ENCODE measurements around the gene RIMS1. TPM values are rescaled to one million over a fixed set of nuclear protein-coding genes. Genes with fewer than 3 reads are reported as not detected.

Gene RIMS1
- total and polyA plus RNA-seq, 9 of the 15 experiments (the other 6 are each of a cell fraction or from before 2014, with no cell fraction given): not detected

DNA sequence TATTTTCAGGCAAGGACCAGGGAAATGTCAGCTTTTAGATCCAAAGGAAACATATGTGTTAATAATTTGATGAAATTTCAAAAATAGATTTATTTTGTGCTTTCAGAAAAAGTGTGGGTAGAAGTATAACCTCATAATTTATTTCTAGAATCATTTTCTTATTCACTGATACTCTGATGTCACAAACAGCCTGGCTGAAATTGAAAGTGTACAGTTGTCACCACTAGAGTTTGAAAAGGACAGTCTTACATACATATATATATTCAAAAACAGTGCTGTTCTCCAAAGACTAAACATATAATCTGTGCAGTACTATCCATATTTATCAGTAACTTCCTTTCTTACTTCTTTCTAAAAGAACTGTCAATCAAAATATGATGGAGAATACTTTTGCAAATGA lies 481.1 kb downstream of the RIMS1 start:
- Histone ChIP-seq H3K27ac (ENCODE audit: extremely low read depth, low read depth, low read length) (no peak overlapping the region), H3K36me3 (ENCODE audit: control insufficient read depth, insufficient read depth, low read length) (no peaks in the 10 kb centered on the region), H3K79me2 (ENCODE audit: control insufficient read depth, insufficient read depth, low read length) (no peaks in the 10 kb centered on the region), H3K4me2 (ENCODE audit: insufficient read depth, low read length) (no peak overlapping the region), H3K9me3 (replicated peaks; ENCODE audit: control insufficient read depth, insufficient read depth, low read depth, low read length) (no peaks in the 10 kb centered on the region), H3K4me3 (no peak overlapping the region), H2AFZ (ENCODE audit: low read depth, low read length) (no peak overlapping the region), H3K4me1 (replicated peaks in 1 of 2; ENCODE audit: control insufficient read depth in 2 of 2, insufficient read depth in 2 of 2, low read length in 2 of 2) (no peaks in the 10 kb centered on the region), H3K27me3 (ENCODE audit: control insufficient read depth in 2 of 2, insufficient read depth in 2 of 2, low read length in 2 of 2) (no peaks in the 10 kb centered on the region), H3K9me1 (ENCODE audit: control insufficient read depth, insufficient read depth, low read length) (no peaks in the 10 kb centered on the region), H3K9ac (ENCODE audit: insufficient read depth in 1 of 2, low read depth in 2 of 2, low read length in 2 of 2) (no peak overlapping the region), H4K20me1 (replicated peaks; ENCODE audit: control insufficient read depth, insufficient read depth, low read length) (no peaks in the 10 kb centered on the region)
- FAIRE-seq (no peak), ATAC-seq (no peak), DNase-seq (ENCODE audit: extremely low read depth in 1 of 4, low spot score in 3 of 4) (no peak)
- ChIA-PET CTCF (ENCODE audit: low intra/inter-chr PET ratio) (no interaction called here), POLR2A (no interaction called here)
- in situ Hi-C loops (cut with MboI): no loop called here
- intact Hi-C loops (cut with micrococcal nuclease): no loop called here
- TF ChIP-seq STAT5A (IDR thresholded peaks at IDR 0.05; ENCODE audit: borderline replicate concordance, low read length) (no peak), TFAM (CRISPR knock-in tag; conservative IDR thresholded peaks at IDR 0.05) (no peak), BRF1 (IDR thresholded peaks at IDR 0.05; ENCODE audit: borderline replicate concordance, extremely low read depth, insufficient read length) (no peak), GTF2E2 (tag; IDR thresholded peaks at IDR 0.05) (no peak), ZNF174 (CRISPR knock-in tag; IDR thresholded peaks at IDR 0.05) (no peak), COPS2 (conservative IDR thresholded peaks at IDR 0.05) (no peak)
- TF ChIP-seq, protein P1, sequence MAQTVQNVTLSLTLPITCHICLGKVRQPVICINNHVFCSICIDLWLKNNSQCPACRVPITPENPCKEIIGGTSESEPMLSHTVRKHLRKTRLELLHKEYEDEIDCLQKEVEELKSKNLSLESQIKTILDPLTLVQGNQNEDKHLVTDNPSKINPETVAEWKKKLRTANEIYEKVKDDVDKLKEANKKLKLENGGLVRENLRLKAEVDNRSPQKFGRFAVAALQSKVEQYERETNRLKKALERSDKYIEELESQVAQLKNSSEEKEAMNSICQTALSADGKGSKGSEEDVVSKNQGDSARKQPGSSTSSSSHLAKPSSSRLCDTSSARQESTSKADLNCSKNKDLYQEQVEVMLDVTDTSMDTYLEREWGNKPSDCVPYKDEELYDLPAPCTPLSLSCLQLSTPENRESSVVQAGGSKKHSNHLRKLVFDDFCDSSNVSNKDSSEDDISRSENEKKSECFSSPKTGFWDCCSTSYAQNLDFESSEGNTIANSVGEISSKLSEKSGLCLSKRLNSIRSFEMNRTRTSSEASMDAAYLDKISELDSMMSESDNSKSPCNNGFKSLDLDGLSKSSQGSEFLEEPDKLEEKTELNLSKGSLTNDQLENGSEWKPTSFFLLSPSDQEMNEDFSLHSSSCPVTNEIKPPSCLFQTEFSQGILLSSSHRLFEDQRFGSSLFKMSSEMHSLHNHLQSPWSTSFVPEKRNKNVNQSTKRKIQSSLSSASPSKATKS (CRISPR knock-in tag; IDR thresholded peaks at IDR 0.05): no peak
- BruUV-seq (replicated peaks): no TSS peak
